ENCODE results near the gene FSTL4.

GRCh38 chr5:133381041-133381440, 231.3 kb downstream of the FSTL4 start:
- TF ChIP-seq CTCF (IDR thresholded peaks at IDR 0.05 in 4 of 5, conservative IDR thresholded peaks at IDR 0.05 in 1 of 5) = no peak
- no peak for TF ChIP-seq POLR2A (IDR thresholded peaks at IDR 0.05)

Data from gastrocnemius medialis (tissue), 4 donors.